Body of pancreas (tissue), 4 donors: ENCODE measurements around the gene FAM222B.

Experiments
- CTCF ChIP-seq, 7 experiments: fragments of 450-650 bp in 4 of 7; fragments of 200-600 bp in 3 of 7; sonication (generic) in 3 of 7; IDR thresholded peaks; one replicate each; pipeline ENCODE4 v1.5.1; 2016 to 2019; ENCODE audit warnings: antibody characterized with exemption in 7 of 7
- POLR2A ChIP-seq, 3 donors: fragments of 450-650 bp; IDR thresholded peaks; one replicate each; pipeline ENCODE4 v1.6.1; 2016; ENCODE audit warnings: antibody characterized with exemption in 3 of 3, mild to moderate bottlenecking in 2 of 3

GRCh38 chr17:28737770-28738679 is 104.6 kb downstream of the FAM222B start:
- TF ChIP-seq CTCF (IDR thresholded peaks at IDR 0.05) (no peak), POLR2A (IDR thresholded peaks at IDR 0.05) (no peak)
